Smooth muscle cell (in vitro differentiated cells): ENCODE measurements around the gene NUDT4. TPM values are rescaled to one million over a fixed set of nuclear protein-coding genes. Genes with fewer than 3 reads are reported as not detected.

ENCODE experiments used
- DNase-seq: peaks from one replicate; lab custom pipeline; 2025; ENCODE audit not compliant: unreplicated experiment; lab: John Stamatoyannopoulos, UW
- H2AFZ ChIP-seq: fragments of 200-600 bp; sonication (generic); 2 replicates; pipeline ENCODE4 v1.6.0; 2016; ENCODE audit warnings: antibody characterized with exemption, low read depth, mild to moderate bottlenecking
- H3F3A ChIP-seq: fragments of 200-600 bp; sonication (generic); 2 replicates; pipeline ENCODE4 v1.6.0; 2017; ENCODE audit warnings: antibody characterized with exemption, low read depth
- H3K27ac ChIP-seq: fragments of 200-600 bp; sonication (generic); 2 replicates; pipeline ENCODE4 v1.5.1; 2016; ENCODE audit warnings: low read depth, mild to moderate bottlenecking
- H3K27me3 ChIP-seq: fragments of 200-600 bp; sonication (generic); 2 replicates; pipeline ENCODE4 v1.6.1; 2016; ENCODE audit warnings: low read depth, mild to moderate bottlenecking
- H3K36me3 ChIP-seq: fragments of 200-600 bp; sonication (generic); 2 replicates; pipeline ENCODE4 v1.5.1; 2016; ENCODE audit warnings: low read depth
- H3K4me1 ChIP-seq: fragments of 200-600 bp; sonication (generic); 2 replicates; pipeline ENCODE4 v1.5.1; 2016; ENCODE audit warnings: low read depth
- H3K4me2 ChIP-seq: fragments of 200-600 bp; sonication (generic); 2 replicates; pipeline ENCODE4 v1.6.0; 2016; ENCODE audit warnings: mild to moderate bottlenecking
- H3K4me3 ChIP-seq: fragments of 200-600 bp; sonication (generic); 2 replicates; pipeline ENCODE4 v1.5.1; 2016; ENCODE audit warnings: mild to moderate bottlenecking
- H3K79me2 ChIP-seq: fragments of 200-600 bp; sonication (generic); 2 replicates; pipeline ENCODE4 v1.6.0; 2016; ENCODE audit warnings: low read depth, mild to moderate bottlenecking
- H3K9ac ChIP-seq: fragments of 200-600 bp; sonication (generic); 2 replicates; pipeline ENCODE4 v1.6.0; 2016; ENCODE audit warnings: low read depth
- H3K9me3 ChIP-seq: fragments of 200-600 bp; sonication (generic); replicated peaks from 2 replicates; pipeline ENCODE4 v1.5.1; 2016; ENCODE audit warnings: low read depth
- H4K20me1 ChIP-seq: fragments of 200-600 bp; sonication (generic); 2 replicates; pipeline ENCODE4 v1.6.0; 2016; ENCODE audit warnings: low read depth
- CTCF ChIP-seq: fragments of 200-600 bp; sonication (generic); IDR thresholded peaks from 2 replicates; pipeline ENCODE4 v1.5.1; 2017; ENCODE audit warnings: borderline replicate concordance, mild to moderate bottlenecking, antibody characterized with exemption; ENCODE audit not compliant: insufficient read depth, poor library complexity, severe bottlenecking
- WGBS: methylation state at CpG from one replicate; pipeline ENCODE4 v1.1.7; 2016; ENCODE audit warnings: low lambda C conversion rate; 5-methylcytosine and 5-hydroxymethylcytosine counted together
- polyA plus RNA-seq: library from polyadenylated mRNA; unstranded; fragments of >200 nt; fragmentation: Nextera tagmentation; extraction: Ambion mirVana; gene quantifications from 2 replicates; pipeline ENCODE4 v1.2.1, GENCODE V29; 2016
- total RNA-seq: library from RNA; depleted of rRNA; stranded (reverse); fragments of >200 nt; gene quantifications from 2 replicates; pipeline ENCODE4 v1.2.3, GENCODE V29; 2014

NUDT4 gene
- total and polyA plus RNA-seq, 2 experiments from 2014 or later: 53.9 to 83.2 TPM

- H3K9me3 ChIP-seq: no peaks in the 10 kb centered on the region
- H3K9ac ChIP-seq: no peak overlapping the region
- H4K20me1 ChIP-seq: no peaks in the 10 kb centered on the region
- no peak overlapping the region for H2AFZ ChIP-seq
- no peaks in the 10 kb centered on the region for H3K4me1 ChIP-seq
- H3K79me2 ChIP-seq: peaks cover 3% of the 10 kb centered on the region
- no peak for TF ChIP-seq CTCF
- no peak overlapping the region for H3K27ac ChIP-seq
- H3K36me3 ChIP-seq: peaks cover 8% of the 10 kb centered on the region
- peaks cover 21% of the 10 kb centered on the region for H3F3A ChIP-seq
- no peak for DNase-seq
- no peaks in the 10 kb centered on the region for H3K27me3 ChIP-seq
- H3K4me2 ChIP-seq: no peak overlapping the region
- H3K4me3 ChIP-seq: no peak overlapping the region
- WGBS: 92% methylated on average over 7 of the region's 7 CpGs
Observed at GRCh38 chr12:93403988-93404803, 26.5 kb downstream of the NUDT4 start.

GRCh38 chr12:93404961-93405849 lies 27.5 kb downstream of the NUDT4 start:
- Histone ChIP-seq H3K4me1 (no peaks in the 10 kb centered on the region), H3K79me2 (peaks cover 11% of the 10 kb centered on the region), H3K27me3 (no peaks in the 10 kb centered on the region), H3K9me3 (no peaks in the 10 kb centered on the region), H3K36me3 (peaks cover 8% of the 10 kb centered on the region), H3K4me3 (no peak overlapping the region), H2AFZ (no peak overlapping the region), H3K9ac (no peak overlapping the region), H3K4me2 (no peak overlapping the region), H3K27ac (no peak overlapping the region), H3F3A (peaks cover 21% of the 10 kb centered on the region), H4K20me1 (no peaks in the 10 kb centered on the region)
- 96% methylated on average over 6 of the region's 6 CpGs for WGBS
- DNase-seq: no peak
- TF ChIP-seq CTCF: no peak

GRCh38 chr12:93407054-93407962 lies 29.6 kb downstream of the NUDT4 start:
- Histone ChIP-seq H3K4me1 (no peaks in the 10 kb centered on the region), H3K27me3 (no peaks in the 10 kb centered on the region), H3K4me2 (no peak overlapping the region), H3K9ac (no peak overlapping the region), H2AFZ (no peak overlapping the region), H4K20me1 (peaks cover 4% of the 10 kb centered on the region), H3K36me3 (peaks cover 8% of the 10 kb centered on the region), H3K4me3 (no peak overlapping the region), H3K79me2 (peaks cover 30% of the 10 kb centered on the region), H3K27ac (no peak overlapping the region), H3K9me3 (no peaks in the 10 kb centered on the region), H3F3A (peaks cover 22% of the 10 kb centered on the region)
- 94% methylated on average over 6 of the region's 6 CpGs for WGBS
- DNase-seq: no peak
- TF ChIP-seq CTCF: no peak
